Measurements from ENCODE around the gene SPATA45.
"Not testable (repeated sequence)": the region's sequence is repeated elsewhere in the genome, so short reads cannot be mapped to it uniquely, and the experiment has no call there.

SPATA45 gene

GRCh38 chr1:212857992-212858460 is 10.6 kb upstream of the SPATA45 start, which contains the start of gene FLVCR1:
Gene FLVCR1, plus strand, starts transcription at chr1:212858275. Its CDS starts 178 bp downstream, at chr1:212858453.
- H3K4me3 ChIP-seq (replicated peaks; ENCODE audit: insufficient read depth, low read length) = peak within 1 kb of the TSS; percentile 91
- H3K27ac ChIP-seq (replicated peaks) = peak within 1 kb of the TSS; percentile 76
- TF ChIP-seq REST (IDR thresholded peaks at IDR 0.05; ENCODE audit: insufficient replicate concordance, low read depth) = no peak
- TF ChIP-seq CTCF (IDR thresholded peaks at IDR 0.05; ENCODE audit: insufficient read depth, low read length) = no peak
- peak; percentile 87 for TF ChIP-seq POLR2AphosphoS5 (IDR thresholded peaks at IDR 0.05; ENCODE audit: low read depth)
- no peak for TF ChIP-seq GABPA (IDR thresholded peaks at IDR 0.05; ENCODE audit: low read depth)
- no peak for TF ChIP-seq SPI1 (IDR thresholded peaks at IDR 0.05; ENCODE audit: borderline replicate concordance, low read depth)
- H3K27me3 ChIP-seq (ENCODE audit: insufficient read depth, poor library complexity, severe bottlenecking) = no peaks in the 10 kb centered on the region
- peak; percentile 94 to 98 for DNase-seq (ENCODE audit: low read depth in 1 of 2, low spot score in 1 of 2)

- H3K4me3 ChIP-seq (replicated peaks; ENCODE audit: insufficient read depth, low read length) = no peak overlapping the region
- H3K27me3 ChIP-seq (ENCODE audit: insufficient read depth, poor library complexity, severe bottlenecking) = no peaks in the 10 kb centered on the region
- no peak for TF ChIP-seq GABPA (IDR thresholded peaks at IDR 0.05; ENCODE audit: low read depth)
- DNase-seq (ENCODE audit: low read depth in 1 of 2, low spot score in 1 of 2) = no peak
- H3K27ac ChIP-seq (replicated peaks) = no peak overlapping the region
These were observed 9.3 kb upstream of the SPATA45 start for GRCh38 chr1:212856755-212857154.

- Histone ChIP-seq H3K27me3 (ENCODE audit: insufficient read depth, poor library complexity, severe bottlenecking) (no peaks in the 10 kb centered on the region), H3K4me3 (replicated peaks; ENCODE audit: insufficient read depth, low read length) (no peak overlapping the region), H3K27ac (replicated peaks) (no peak overlapping the region)
- DNase-seq (ENCODE audit: low read depth in 1 of 2, low spot score in 1 of 2) = no peak
- TF ChIP-seq REST (IDR thresholded peaks at IDR 0.05; ENCODE audit: insufficient replicate concordance, low read depth) (no peak), POLR2AphosphoS5 (IDR thresholded peaks at IDR 0.05; ENCODE audit: low read depth) (no peak), CTCF (IDR thresholded peaks at IDR 0.05; ENCODE audit: insufficient read depth, low read length) (no peak), GABPA (IDR thresholded peaks at IDR 0.05; ENCODE audit: low read depth) (no peak), SPI1 (IDR thresholded peaks at IDR 0.05; ENCODE audit: borderline replicate concordance, low read depth) (no peak)
These were observed 6.2 kb upstream of the SPATA45 start for GRCh38 chr1:212853658-212854057.

GRCh38 chr1:212852105-212852688 is 4.7 kb upstream of the SPATA45 start:
- Histone ChIP-seq H3K4me3 (replicated peaks; ENCODE audit: insufficient read depth, low read length) (no peak overlapping the region), H3K27me3 (ENCODE audit: insufficient read depth, poor library complexity, severe bottlenecking) (no peaks in the 10 kb centered on the region), H3K27ac (replicated peaks) (no peak overlapping the region)
- TF ChIP-seq SPI1 (IDR thresholded peaks at IDR 0.05; ENCODE audit: borderline replicate concordance, low read depth) (no peak), REST (IDR thresholded peaks at IDR 0.05; ENCODE audit: insufficient replicate concordance, low read depth) (no peak), POLR2AphosphoS5 (IDR thresholded peaks at IDR 0.05; ENCODE audit: low read depth) (no peak), CTCF (IDR thresholded peaks at IDR 0.05; ENCODE audit: insufficient read depth, low read length) (no peak), GABPA (IDR thresholded peaks at IDR 0.05; ENCODE audit: low read depth) (no peak)
- DNase-seq (ENCODE audit: low read depth in 1 of 2, low spot score in 1 of 2) = no peak

- not testable (repeated sequence) for DNase-seq (ENCODE audit: low read depth in 1 of 2, low spot score in 1 of 2); H3K4me3 ChIP-seq (replicated peaks; ENCODE audit: insufficient read depth, low read length); H3K27ac ChIP-seq (replicated peaks); H3K27me3 ChIP-seq (ENCODE audit: insufficient read depth, poor library complexity, severe bottlenecking)
These were observed 2.9 kb downstream of the SPATA45 start for GRCh38 chr1:212844521-212844920.

Measured in HL-60 (cell line).